Measurements from ENCODE around the gene TTLL13.

Gene TTLL13

DNA sequence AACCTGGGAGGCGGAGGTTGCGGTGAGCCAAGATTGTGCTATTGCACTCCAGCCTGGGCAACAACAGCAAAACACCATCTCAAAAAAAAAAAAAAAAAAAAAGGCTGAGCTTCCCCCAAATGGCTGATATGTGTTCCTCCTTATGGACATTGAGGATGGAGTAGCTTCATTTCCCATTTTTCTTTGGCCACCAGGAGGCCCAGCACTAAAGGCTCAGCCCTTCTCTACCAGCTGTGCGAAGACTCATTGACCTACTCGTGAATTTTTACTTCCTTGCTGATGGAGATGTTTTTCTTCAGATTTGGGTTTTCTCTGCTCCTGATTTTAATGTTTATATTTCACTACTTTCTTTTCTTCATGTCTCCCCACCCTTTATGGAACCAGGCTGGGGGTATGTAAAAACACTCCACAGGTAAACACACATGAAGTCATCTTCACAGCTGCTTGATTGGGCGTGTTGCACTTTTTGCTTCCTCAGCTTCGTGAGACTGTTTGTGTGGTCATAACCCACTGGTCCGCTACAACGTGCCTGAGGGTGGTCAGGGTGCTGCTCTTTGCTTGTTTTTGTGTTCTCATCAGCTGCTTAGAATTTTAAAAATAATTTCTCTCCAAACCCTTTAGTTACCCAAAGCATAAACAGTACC is 34.7 kb upstream of the TTLL13 start:
- Histone ChIP-seq H3K27ac (ENCODE audit: insufficient read depth, low read depth, low read length, poor library complexity, severe bottlenecking) (no peak overlapping the region), H3K4me3 (ENCODE audit: insufficient read depth, low read depth, low read length) (no peak overlapping the region), H3K36me3 (ENCODE audit: control insufficient read depth, insufficient read depth, low read length) (no peaks in the 10 kb centered on the region), H3K9me3 (ENCODE audit: control insufficient read depth, low read length) (no peaks in the 10 kb centered on the region), H3K27me3 (ENCODE audit: control insufficient read depth, insufficient read depth, low read length, poor library complexity, severe bottlenecking) (no peaks in the 10 kb centered on the region), H3K4me1 (ENCODE audit: control insufficient read depth, insufficient read depth, low read length) (no peaks in the 10 kb centered on the region)
- WGBS, 2 experiments: 92 to 95% methylated on average over 8 of the region's 8 CpGs

DNA sequence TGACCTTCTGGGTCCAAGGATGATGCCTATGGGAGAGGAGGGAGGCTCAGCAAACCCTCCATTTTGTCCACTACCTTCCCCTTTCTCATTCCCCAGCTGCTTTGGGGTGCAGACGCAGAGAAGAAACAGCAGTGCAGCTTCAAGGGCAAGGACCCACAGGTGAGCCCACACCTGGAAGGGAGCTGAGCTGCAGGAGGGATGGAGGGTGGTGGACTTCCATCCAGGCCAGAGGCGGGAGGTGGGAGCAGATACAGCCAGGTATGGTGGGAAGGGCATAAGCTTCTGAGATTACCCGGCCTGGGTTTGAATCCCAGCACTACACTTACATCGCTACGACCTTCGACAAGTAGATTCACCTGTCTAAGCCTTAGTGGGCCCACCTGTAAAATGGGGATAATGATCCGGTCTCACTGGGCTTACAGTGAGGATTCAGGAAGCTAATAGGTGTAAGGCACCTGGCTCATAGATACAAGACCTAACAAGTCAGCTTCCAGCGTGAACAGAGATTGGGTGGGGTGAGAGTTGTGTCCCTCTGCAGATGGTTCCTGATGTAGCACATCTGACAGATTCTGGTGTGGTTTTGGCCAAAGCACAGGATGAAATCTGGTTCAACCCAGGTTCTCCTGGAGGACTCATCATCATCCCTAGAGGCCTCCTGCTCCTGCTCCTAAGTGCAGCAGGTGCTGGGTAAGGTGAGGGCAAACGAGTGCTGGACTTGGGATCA is 31.5 kb upstream of the TTLL13 start:
- H3K4me3 ChIP-seq (ENCODE audit: insufficient read depth, low read depth, low read length): no peak overlapping the region
- no peak overlapping the region for H3K27ac ChIP-seq (ENCODE audit: insufficient read depth, low read depth, low read length, poor library complexity, severe bottlenecking)
- H3K27me3 ChIP-seq (ENCODE audit: control insufficient read depth, insufficient read depth, low read length, poor library complexity, severe bottlenecking): no peaks in the 10 kb centered on the region
- H3K4me1 ChIP-seq (ENCODE audit: control insufficient read depth, insufficient read depth, low read length): no peaks in the 10 kb centered on the region
- WGBS, 2 experiments: 96 to 97% methylated on average over 9 of the region's 9 CpGs
- no peaks in the 10 kb centered on the region for H3K9me3 ChIP-seq (ENCODE audit: control insufficient read depth, low read length)
- H3K36me3 ChIP-seq (ENCODE audit: control insufficient read depth, insufficient read depth, low read length): no peaks in the 10 kb centered on the region

- Histone ChIP-seq H3K27me3 (ENCODE audit: control insufficient read depth, insufficient read depth, low read length, poor library complexity, severe bottlenecking) (no peaks in the 10 kb centered on the region), H3K4me1 (ENCODE audit: control insufficient read depth, insufficient read depth, low read length) (no peaks in the 10 kb centered on the region), H3K36me3 (ENCODE audit: control insufficient read depth, insufficient read depth, low read length) (peaks cover 4% of the 10 kb centered on the region), H3K9me3 (ENCODE audit: control insufficient read depth, low read length) (no peaks in the 10 kb centered on the region), H3K4me3 (ENCODE audit: insufficient read depth, low read depth, low read length) (no peak overlapping the region), H3K27ac (ENCODE audit: insufficient read depth, low read depth, low read length, poor library complexity, severe bottlenecking) (no peak overlapping the region)
- 62% methylated on average over 17 of the region's 17 CpGs for WGBS, 2 experiments
Measured at GRCh38 chr15:90219421-90220141, 29.8 kb upstream of the TTLL13 start.

GRCh38 chr15:90221246-90221900 is 28.0 kb upstream of the TTLL13 start:
- Histone ChIP-seq H3K27ac (ENCODE audit: insufficient read depth, low read depth, low read length, poor library complexity, severe bottlenecking) (no peak overlapping the region), H3K36me3 (ENCODE audit: control insufficient read depth, insufficient read depth, low read length) (peaks cover 13% of the 10 kb centered on the region), H3K27me3 (ENCODE audit: control insufficient read depth, insufficient read depth, low read length, poor library complexity, severe bottlenecking) (no peaks in the 10 kb centered on the region), H3K9me3 (ENCODE audit: control insufficient read depth, low read length) (no peaks in the 10 kb centered on the region), H3K4me1 (ENCODE audit: control insufficient read depth, insufficient read depth, low read length) (no peaks in the 10 kb centered on the region), H3K4me3 (ENCODE audit: insufficient read depth, low read depth, low read length) (no peak overlapping the region)
- 67 to 69% methylated on average over 14 of the region's 14 CpGs for WGBS, 2 experiments

GRCh38 chr15:90222547-90222946 is 26.8 kb upstream of the TTLL13 start:
- Histone ChIP-seq H3K27ac (ENCODE audit: insufficient read depth, low read depth, low read length, poor library complexity, severe bottlenecking) (no peak overlapping the region), H3K9me3 (ENCODE audit: control insufficient read depth, low read length) (no peaks in the 10 kb centered on the region), H3K27me3 (ENCODE audit: control insufficient read depth, insufficient read depth, low read length, poor library complexity, severe bottlenecking) (no peaks in the 10 kb centered on the region), H3K4me3 (ENCODE audit: insufficient read depth, low read depth, low read length) (no peak overlapping the region), H3K4me1 (ENCODE audit: control insufficient read depth, insufficient read depth, low read length) (no peaks in the 10 kb centered on the region), H3K36me3 (ENCODE audit: control insufficient read depth, insufficient read depth, low read length) (peaks cover 15% of the 10 kb centered on the region)
- 90 to 100% methylated on average over 1 to 2 of the region's 2 CpGs for WGBS, 2 experiments

DNA sequence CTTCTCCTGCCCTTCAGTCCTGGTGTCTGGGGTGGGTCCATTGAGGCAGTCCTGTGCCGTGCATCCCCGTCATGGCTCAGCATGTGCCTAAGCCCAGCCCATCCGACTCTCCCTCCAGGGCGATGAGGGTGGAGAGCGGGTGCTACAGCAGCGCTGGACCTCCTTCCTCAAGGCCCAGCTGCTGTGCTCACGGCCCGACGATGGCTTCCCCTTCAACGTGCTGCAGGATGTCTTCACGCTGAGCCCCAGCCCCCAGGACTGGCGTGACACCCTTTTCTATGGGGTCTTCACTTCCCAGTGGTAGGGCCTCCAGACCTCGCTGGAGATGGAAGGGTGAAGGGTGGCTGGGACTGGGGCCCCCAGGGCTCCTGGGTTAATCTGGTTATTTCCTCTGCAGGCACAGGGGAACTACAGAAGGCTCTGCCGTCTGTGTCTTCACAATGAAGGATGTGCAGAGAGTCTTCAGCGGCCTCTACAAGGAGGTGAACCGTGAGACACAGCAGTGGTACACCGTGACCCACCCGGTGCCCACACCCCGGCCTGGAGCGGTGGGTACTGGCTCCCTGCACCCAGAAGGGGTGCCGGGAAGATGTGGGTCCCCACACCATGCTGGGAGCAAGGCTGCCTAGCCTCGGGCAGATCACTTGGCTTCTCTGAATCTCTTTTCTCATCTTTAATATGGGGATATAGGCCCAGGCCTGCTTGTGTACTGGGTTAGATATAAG is 25.8 kb upstream of the TTLL13 start:
- no peaks in the 10 kb centered on the region for H3K27me3 ChIP-seq (ENCODE audit: control insufficient read depth, insufficient read depth, low read length, poor library complexity, severe bottlenecking)

GRCh38 chr15:90225047-90225446 is 24.3 kb upstream of the TTLL13 start:
- H3K27me3 ChIP-seq (ENCODE audit: control insufficient read depth, insufficient read depth, low read length, poor library complexity, severe bottlenecking): no peaks in the 10 kb centered on the region
- 96 to 97% methylated on average over 17 of the region's 17 CpGs for WGBS, 2 experiments
- no peaks in the 10 kb centered on the region for H3K4me1 ChIP-seq (ENCODE audit: control insufficient read depth, insufficient read depth, low read length)
- peaks cover 20% of the 10 kb centered on the region for H3K36me3 ChIP-seq (ENCODE audit: control insufficient read depth, insufficient read depth, low read length)
- H3K27ac ChIP-seq (ENCODE audit: insufficient read depth, low read depth, low read length, poor library complexity, severe bottlenecking): no peak overlapping the region
- no peak overlapping the region for H3K4me3 ChIP-seq (ENCODE audit: insufficient read depth, low read depth, low read length)
- no peaks in the 10 kb centered on the region for H3K9me3 ChIP-seq (ENCODE audit: control insufficient read depth, low read length)

More for the DNA sequence above, 25.8 kb upstream of the TTLL13 start:
- no peak overlapping the region for H3K27ac ChIP-seq (ENCODE audit: insufficient read depth, low read depth, low read length, poor library complexity, severe bottlenecking)
- 92 to 95% methylated on average over 22 of the region's 22 CpGs for WGBS, 2 experiments
- peaks cover 20% of the 10 kb centered on the region for H3K36me3 ChIP-seq (ENCODE audit: control insufficient read depth, insufficient read depth, low read length)
- no peaks in the 10 kb centered on the region for H3K4me1 ChIP-seq (ENCODE audit: control insufficient read depth, insufficient read depth, low read length)
- H3K9me3 ChIP-seq (ENCODE audit: control insufficient read depth, low read length): no peaks in the 10 kb centered on the region
- no peak overlapping the region for H3K4me3 ChIP-seq (ENCODE audit: insufficient read depth, low read depth, low read length)

- WGBS, 2 experiments: 94 to 95% methylated on average over 18 of the region's 18 CpGs
- Histone ChIP-seq H3K9me3 (ENCODE audit: control insufficient read depth, low read length) (no peaks in the 10 kb centered on the region), H3K4me3 (ENCODE audit: insufficient read depth, low read depth, low read length) (no peak overlapping the region), H3K27me3 (ENCODE audit: control insufficient read depth, insufficient read depth, low read length, poor library complexity, severe bottlenecking) (no peaks in the 10 kb centered on the region), H3K27ac (ENCODE audit: insufficient read depth, low read depth, low read length, poor library complexity, severe bottlenecking) (no peak overlapping the region), H3K36me3 (ENCODE audit: control insufficient read depth, insufficient read depth, low read length) (peaks cover 20% of the 10 kb centered on the region), H3K4me1 (ENCODE audit: control insufficient read depth, insufficient read depth, low read length) (no peaks in the 10 kb centered on the region)
Measured at GRCh38 chr15:90225504-90226234, 23.7 kb upstream of the TTLL13 start.

DNA sequence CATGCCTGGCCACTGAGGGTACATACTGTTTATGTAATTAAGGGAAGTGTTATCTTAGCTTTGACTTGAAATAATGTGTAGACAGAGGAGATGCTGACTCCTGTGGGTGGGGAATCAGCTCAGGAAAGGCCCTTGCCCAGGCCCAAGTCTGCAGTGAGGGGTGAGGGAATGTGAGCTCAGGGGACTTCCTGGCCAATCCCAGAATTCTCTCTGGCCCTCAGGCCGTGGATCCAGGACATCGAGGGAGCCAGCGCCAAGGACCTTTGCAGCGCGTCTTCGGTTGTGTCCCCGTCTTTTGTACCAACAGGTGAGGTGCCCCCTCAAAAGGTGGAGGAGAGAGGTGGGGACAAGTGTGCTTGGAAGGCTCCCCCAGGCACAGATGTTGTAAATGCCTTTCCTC is 22.0 kb upstream of the TTLL13 start:
- H3K27ac ChIP-seq (ENCODE audit: insufficient read depth, low read depth, low read length, poor library complexity, severe bottlenecking): no peak overlapping the region
- 94% methylated on average over 7 of the region's 7 CpGs for WGBS, 2 experiments
- no peak overlapping the region for H3K4me3 ChIP-seq (ENCODE audit: insufficient read depth, low read depth, low read length)
- H3K4me1 ChIP-seq (ENCODE audit: control insufficient read depth, insufficient read depth, low read length): no peaks in the 10 kb centered on the region
- H3K9me3 ChIP-seq (ENCODE audit: control insufficient read depth, low read length): no peaks in the 10 kb centered on the region
- peaks cover under 1% of the 10 kb centered on the region for H3K27me3 ChIP-seq (ENCODE audit: control insufficient read depth, insufficient read depth, low read length, poor library complexity, severe bottlenecking)
- H3K36me3 ChIP-seq (ENCODE audit: control insufficient read depth, insufficient read depth, low read length): peaks cover 20% of the 10 kb centered on the region
